PC-3 (cell line): ENCODE data around the gene RAB34. TPM values are rescaled to one million over a fixed set of nuclear protein-coding genes. Genes with fewer than 3 reads are reported as not detected.
A peak's percentile ranks its signal among the peaks of the same experiment; 100 is the strongest.

ENCODE experiments used
- ATAC-seq: fragments of 200-7000 bp; cut with Tn5 transposase; 2 replicates; pipeline ENCODE4 v1.9.1; 2020; ENCODE audit warnings: mild to moderate bottlenecking, moderate library complexity
- BruUV-seq: library from RNA; stranded (reverse); fragments of 400-500 nt; replicated peaks from 2 replicates; lab custom pipeline; 2021; lab: Mats Ljungman, UMichigan
- CTCF ChIA-PET: fragments of 300-600 bp; sonication (Branson Sonifier 250); formaldehyde crosslinking; loops from one replicate; lab custom pipeline; 2022; ENCODE audit warnings: antibody characterized with exemption; lab: Charles Lee
- POLR2A ChIA-PET: fragments of 300-600 bp; sonication (Branson Sonifier 250); formaldehyde crosslinking; loops from one replicate; lab custom pipeline; 2022; ENCODE audit warnings: antibody characterized with exemption; ENCODE audit not compliant: unreplicated experiment; lab: Charles Lee
- DNase-seq: peaks from one replicate; pipeline ENCODE4 v3.0.0-alpha.2; 2015
- H2AFZ ChIP-seq: fragments of 300-600 bp; sonication (generic); 2 replicates; pipeline ENCODE4 v1.6.0; 2016; ENCODE audit warnings: antibody characterized with exemption, low read length
- H3F3A ChIP-seq: fragments of 300-600 bp; sonication (generic); one replicate; pipeline ENCODE4 v1.6.0; 2017; ENCODE audit warnings: antibody characterized with exemption, low read length, control low read depth, mild to moderate bottlenecking; ENCODE audit not compliant: unreplicated experiment
- H3K27ac ChIP-seq: fragments of 300-600 bp; sonication (generic); 2 replicates; pipeline ENCODE4 v1.5.1; 2016; ENCODE audit warnings: mild to moderate bottlenecking, low read length
- H3K27me3 ChIP-seq: fragments of 300-600 bp; sonication (generic); 2 replicates; pipeline ENCODE4 v1.6.1; 2016; ENCODE audit warnings: low read length, mixed read lengths
- H3K36me3 ChIP-seq: fragments of 300-600 bp; sonication (generic); 2 replicates; pipeline ENCODE4 v1.6.1; 2016; ENCODE audit warnings: low read depth, mixed run types, low read length, mixed read lengths
- H3K4me1 ChIP-seq: fragments of 300-600 bp; sonication (generic); 2 replicates; pipeline ENCODE4 v1.5.1; 2016; ENCODE audit warnings: low read length; ENCODE audit not compliant: insufficient read depth
- H3K4me2 ChIP-seq: fragments of 300-600 bp; sonication (generic); 2 replicates; pipeline ENCODE4 v1.6.0; 2016; ENCODE audit warnings: low read length
- H3K4me3 ChIP-seq: fragments of 300-600 bp; sonication (generic); 2 replicates; pipeline ENCODE4 v1.5.1; 2016; ENCODE audit warnings: mild to moderate bottlenecking, low read length, mixed read lengths
- H3K79me2 ChIP-seq: fragments of 300-600 bp; sonication (generic); 2 replicates; pipeline ENCODE4 v1.6.1; 2017; ENCODE audit warnings: low read length, mixed read lengths
- H3K9ac ChIP-seq: fragments of 300-600 bp; sonication (generic); 2 replicates; pipeline ENCODE4 v1.6.0; 2016; ENCODE audit warnings: mild to moderate bottlenecking, low read length
- H3K9me2 ChIP-seq: fragments of 300-600 bp; sonication (generic); replicated peaks from 2 replicates; pipeline ENCODE4 v1.6.1; 2016; ENCODE audit warnings: mixed run types, low read length, mixed read lengths
- H3K9me3 ChIP-seq: fragments of 300-600 bp; sonication (generic); 2 replicates; pipeline ENCODE4 v1.6.1; 2016; ENCODE audit warnings: low read length, mixed read lengths
- H4K20me1 ChIP-seq: fragments of 300-600 bp; sonication (generic); 2 replicates; pipeline ENCODE4 v1.6.1; 2016; ENCODE audit warnings: low read length, mixed read lengths
- CTCF ChIP-seq: fragments of 300-600 bp; sonication (generic); conservative IDR thresholded peaks from 2 replicates; pipeline ENCODE4 v1.5.1; 2017; ENCODE audit warnings: antibody characterized with exemption, low read depth, mild to moderate bottlenecking, low read length
- EZH2 ChIP-seq: fragments of 300-600 bp; sonication (generic); IDR thresholded peaks from one replicate; pipeline ENCODE4 v1.6.1; 2017; ENCODE audit warnings: antibody characterized with exemption, mild to moderate bottlenecking, low read length; ENCODE audit not compliant: unreplicated experiment
- EZH2phosphoT487 ChIP-seq: fragments of 300-600 bp; sonication (generic); IDR thresholded peaks from 2 replicates; pipeline ENCODE4 v1.6.1; 2018; ENCODE audit warnings: mild to moderate bottlenecking, antibody characterized with exemption, low read length, borderline replicate concordance
- intact Hi-C: fragments of 100-400 bp; cut with micrococcal nuclease; formaldehyde crosslinking; loops from 2 replicates; pipeline ENCODE4 v1.9.0; 2023
- total RNA-seq: library from RNA; depleted of rRNA; stranded (reverse); fragments of >200 nt; gene quantifications from 2 replicates; pipeline ENCODE4 v1.2.3, GENCODE V29; 2014

RAB34 gene
- total RNA-seq, 1 experiment from 2014 or later, result 211 TPM

- H4K20me1 ChIP-seq, result peaks cover 18% of the 10 kb centered on the region
- H3K79me2 ChIP-seq, result peaks cover 40% of the 10 kb centered on the region
- peaks cover 27% of the 10 kb centered on the region for H3K4me1 ChIP-seq
- TF ChIP-seq CTCF, result no peak
- no peak for TF ChIP-seq EZH2
- TF ChIP-seq EZH2phosphoT487, result no peak
- H3F3A ChIP-seq, result no peaks in the 10 kb centered on the region
- intact Hi-C loops, result loop anchor here (1.0 kb wide), 1 partner anchor 16 kb away; no protein-coding TSS in a partner anchor
- TSS peak; percentile 38 for BruUV-seq
- peak within 1 kb of the TSS; percentile 99 for H3K27ac ChIP-seq
- ChIA-PET POLR2A (interaction anchor here (1.2 to 1.5 kb wide), 2 partner anchors 15 to 16 kb away, joined by 10 to 51 read pairs; partner anchors contain the start of gene NEK8), CTCF (interaction anchor here (0.6 to 1.6 kb wide), 4 partner anchors 15 to 49 kb away, joined by 4 to 14 read pairs (median 10); partner anchors contain the start of genes NEK8 and RPL23A)
- H3K4me2 ChIP-seq, result peak within 1 kb of the TSS; percentile 99
- H2AFZ ChIP-seq, result peak within 1 kb of the TSS; percentile 82
- no peaks in the 10 kb centered on the region for H3K9me2 ChIP-seq
- ATAC-seq (peak; percentile 59), DNase-seq (peak; percentile 80)
- H3K9ac ChIP-seq, result peak within 1 kb of the TSS; percentile 95
- no peaks in the 10 kb centered on the region for H3K9me3 ChIP-seq
- H3K27me3 ChIP-seq, result no peaks in the 10 kb centered on the region
- H3K4me3 ChIP-seq, result peak within 1 kb of the TSS; percentile 89
- peaks cover 14% of the 10 kb centered on the region for H3K36me3 ChIP-seq
These were observed 25.8 kb upstream of the RAB34 start, which contains the start of gene TRAF4 for GRCh38 chr17:28743243-28744103. Gene TRAF4 (plus strand): TSS chr17:28744011. CDS start chr17:28744113, 102 bp downstream.

- no peaks in the 10 kb centered on the region for H3K27me3 ChIP-seq
- peaks cover 25% of the 10 kb centered on the region for H3K79me2 ChIP-seq
- CTCF ChIA-PET, result no interaction called here
- no peaks in the 10 kb centered on the region for H3K36me3 ChIP-seq
- ATAC-seq (no peak), DNase-seq (no peak)
- H3K9me3 ChIP-seq, result no peaks in the 10 kb centered on the region
- BruUV-seq, result no TSS peak
- H3K4me2 ChIP-seq, result no peak overlapping the region
- no peak overlapping the region for H3K27ac ChIP-seq
- intact Hi-C loops, result no loop called here
- H3F3A ChIP-seq, result no peaks in the 10 kb centered on the region
- TF ChIP-seq CTCF (no peak), EZH2 (no peak), EZH2phosphoT487 (no peak)
- H2AFZ ChIP-seq, result no peak overlapping the region
- no peaks in the 10 kb centered on the region for H3K9me2 ChIP-seq
- peaks cover 16% of the 10 kb centered on the region for H3K4me1 ChIP-seq
- H3K9ac ChIP-seq, result no peak overlapping the region
- POLR2A ChIA-PET, result no interaction called here
- peaks cover 13% of the 10 kb centered on the region; the same call in 1 of the 2 replicates for H4K20me1 ChIP-seq
- no peak overlapping the region for H3K4me3 ChIP-seq
These were observed 24.0 kb upstream of the RAB34 start for GRCh38 chr17:28741358-28742349.
